GM04504 (cell line): ENCODE results near the gene ABTB2.
"Not testable (repeated sequence)": the region's sequence is repeated elsewhere in the genome, so short reads cannot be mapped to it uniquely, and the experiment has no call there.

Experiments used
- DNase-seq: peaks from one replicate; pipeline ENCODE4 v3.0.0-alpha.2; 2012; ENCODE audit warnings: low read depth

Gene ABTB2

DNA sequence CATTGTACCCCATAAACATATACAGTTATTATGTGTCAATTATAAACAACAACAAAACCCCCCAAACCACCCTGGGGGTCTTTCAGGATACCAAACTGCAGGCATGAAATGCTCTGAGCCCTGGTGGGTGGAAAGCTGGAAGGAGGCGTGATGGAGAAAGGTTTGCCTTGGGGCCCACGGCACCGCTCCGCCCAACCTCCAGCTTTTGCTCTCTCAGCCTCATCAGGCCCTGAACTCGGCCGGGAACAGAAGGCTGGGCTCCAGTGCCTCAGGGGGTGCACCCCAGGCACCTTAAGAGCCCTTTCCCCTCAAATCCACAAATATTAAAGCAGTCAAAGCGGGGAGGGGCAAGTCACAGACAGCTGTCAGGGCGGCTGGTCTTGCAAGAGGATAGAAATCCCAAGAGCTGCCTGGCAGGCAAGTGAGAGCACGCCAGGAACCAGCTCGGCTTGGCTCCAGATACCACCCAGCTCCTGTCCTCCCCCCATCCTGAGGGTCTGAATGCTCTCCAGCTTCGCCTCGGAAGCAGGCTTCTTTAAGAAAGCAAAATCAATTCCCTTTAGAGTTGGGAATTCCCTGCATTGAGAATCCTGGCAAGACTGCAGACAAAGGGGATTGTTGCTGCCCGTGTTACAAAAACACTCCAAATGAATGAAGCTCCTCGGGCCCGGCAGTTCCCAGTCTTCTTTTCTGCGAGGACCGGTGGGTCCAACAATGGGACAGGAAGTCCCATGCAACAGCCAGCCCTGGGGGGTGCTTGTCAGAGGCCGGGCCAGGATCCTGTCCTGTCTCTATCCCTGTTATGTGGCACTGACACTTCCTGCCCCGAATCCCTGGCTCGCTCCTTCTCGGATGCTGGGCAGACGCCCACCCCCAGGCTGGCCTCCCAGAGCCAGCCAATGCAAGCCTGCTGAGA, 171.6 kb downstream of the ABTB2 start:
- no peak for DNase-seq

DNA sequence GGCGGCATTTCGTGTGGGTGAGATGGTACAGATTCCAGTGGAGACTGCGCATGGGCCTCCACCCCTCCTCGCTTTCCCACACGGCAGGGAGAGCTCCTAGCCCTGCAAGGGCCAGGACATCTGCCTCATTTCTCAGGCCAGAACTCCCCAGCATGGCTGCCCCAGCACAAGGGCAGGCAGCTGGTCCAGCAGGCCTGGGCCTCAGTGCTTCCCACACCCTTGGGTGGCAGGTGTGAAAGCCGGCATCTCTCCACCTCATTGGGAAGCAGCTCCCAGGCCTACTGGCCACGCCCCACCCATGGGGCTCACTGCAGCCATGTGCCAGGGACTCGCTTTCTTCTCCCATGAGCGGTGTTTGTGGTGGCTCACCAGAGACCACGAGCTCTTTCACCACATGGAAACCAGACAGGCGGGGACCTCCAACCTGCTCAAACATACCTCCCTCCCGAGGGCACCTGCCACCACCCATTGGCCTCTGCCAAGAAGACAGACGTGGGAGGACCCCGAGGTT, 173.2 kb downstream of the ABTB2 start:
- DNase-seq: no peak

DNA sequence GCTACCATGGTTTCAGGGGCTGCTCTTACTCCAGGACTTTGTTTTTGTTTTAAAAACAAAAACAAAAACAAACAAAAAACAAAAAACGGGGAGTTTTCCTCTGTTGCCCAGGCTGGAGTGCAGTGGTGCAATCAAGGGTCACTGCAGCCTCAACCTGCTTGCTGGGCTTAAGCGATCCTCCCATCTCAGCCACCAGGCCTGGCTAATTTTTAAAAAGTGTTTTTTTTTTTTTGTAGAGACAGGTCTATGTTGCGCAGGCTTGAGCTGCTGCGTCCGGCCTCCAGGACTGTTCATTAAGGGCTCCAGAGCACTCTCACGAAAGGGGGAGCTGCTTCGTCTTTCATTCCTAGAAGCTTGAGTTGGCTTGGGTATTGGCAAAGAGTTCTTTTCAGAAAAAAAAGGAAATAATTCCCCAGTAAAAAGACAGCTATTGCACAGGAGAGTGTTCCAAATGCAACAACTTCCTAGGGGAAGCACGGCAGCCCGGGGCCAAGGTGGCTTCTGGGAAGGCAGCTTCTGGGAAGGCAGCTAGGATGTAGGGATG, 173.9 kb downstream of the ABTB2 start:
- DNase-seq: no peak

DNA sequence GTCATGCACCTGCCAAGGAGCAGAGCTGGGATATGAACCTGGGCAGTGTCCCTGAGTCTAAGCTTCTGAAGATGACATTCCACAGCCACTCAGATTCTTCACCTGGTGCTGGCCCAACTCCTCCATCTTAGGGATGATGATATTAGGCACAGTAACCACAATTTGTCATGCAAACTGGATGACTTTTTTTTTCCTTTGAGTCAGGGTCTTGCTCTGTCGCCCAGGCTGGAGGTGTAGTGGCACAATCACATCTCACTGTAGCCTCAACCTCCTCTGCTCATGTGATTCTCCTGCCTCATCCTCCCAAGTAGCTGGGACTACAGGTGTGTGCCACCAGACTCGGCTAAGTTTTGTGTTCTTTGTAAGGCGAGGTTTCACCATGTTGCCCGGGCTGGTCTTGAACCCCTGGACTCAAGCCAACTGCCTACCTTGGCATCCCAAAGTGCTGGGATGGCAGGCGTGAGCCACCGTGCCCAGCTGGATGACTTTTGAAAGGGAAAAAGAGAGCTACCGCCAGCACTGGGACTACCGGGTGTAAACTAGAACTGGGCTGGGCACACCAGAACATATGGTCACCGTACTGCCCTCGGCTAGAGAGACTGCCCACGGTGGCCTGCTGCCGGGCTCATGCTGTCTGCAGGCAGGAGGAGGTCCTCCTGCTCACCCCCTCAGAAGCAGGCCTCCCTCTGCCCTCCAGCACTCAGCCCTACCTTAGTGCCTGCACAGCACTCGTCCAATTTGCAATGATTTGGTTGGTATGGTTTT, 174.7 kb downstream of the ABTB2 start:
- DNase-seq: no peak

DNA sequence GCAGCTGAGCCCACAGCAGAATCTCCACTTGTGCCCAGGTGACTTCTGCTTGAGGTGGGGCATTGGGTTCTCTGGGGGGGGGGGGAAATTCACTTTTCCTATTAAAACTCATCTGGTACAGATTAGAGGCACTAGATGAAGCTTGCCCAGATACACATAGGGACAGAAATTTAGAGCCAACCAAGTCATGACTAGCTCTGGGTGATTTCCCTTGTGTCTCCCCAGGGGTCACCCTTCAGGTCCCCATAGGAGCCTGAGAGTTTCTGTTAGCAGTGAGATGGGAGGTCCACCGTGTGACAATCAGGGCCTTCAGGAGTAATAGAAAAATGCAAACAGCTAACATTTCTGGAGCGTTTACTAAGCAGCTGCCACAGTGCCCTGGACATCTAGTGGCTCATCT, 175.4 kb downstream of the ABTB2 start:
- no peak for DNase-seq

DNA sequence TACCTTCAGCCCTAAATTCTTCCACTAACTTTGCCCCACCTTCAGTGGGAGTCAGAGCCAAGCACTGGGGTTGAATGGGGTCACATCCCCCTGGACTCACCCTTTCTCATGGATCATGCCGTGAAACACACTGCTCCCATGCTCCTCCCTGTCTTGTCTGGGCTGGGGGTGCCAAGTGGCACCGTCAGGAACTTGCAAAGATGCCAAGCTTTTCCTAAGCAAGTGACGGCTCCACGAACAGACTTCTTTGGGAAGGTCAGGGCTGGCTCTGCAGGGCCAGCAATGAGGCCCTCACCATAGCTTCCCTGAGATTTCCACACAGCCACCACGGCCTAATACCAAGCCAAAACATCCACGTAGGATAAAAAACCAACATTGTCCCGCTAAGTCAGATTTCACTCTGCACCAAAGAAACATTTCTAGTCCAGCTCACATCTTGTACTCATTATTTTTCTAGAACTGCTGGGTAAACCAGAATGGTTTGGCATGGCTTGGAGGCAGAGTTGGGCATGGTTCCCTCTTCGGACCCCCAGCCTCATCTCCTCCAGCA, 175.9 kb downstream of the ABTB2 start:
- DNase-seq: no peak

DNA sequence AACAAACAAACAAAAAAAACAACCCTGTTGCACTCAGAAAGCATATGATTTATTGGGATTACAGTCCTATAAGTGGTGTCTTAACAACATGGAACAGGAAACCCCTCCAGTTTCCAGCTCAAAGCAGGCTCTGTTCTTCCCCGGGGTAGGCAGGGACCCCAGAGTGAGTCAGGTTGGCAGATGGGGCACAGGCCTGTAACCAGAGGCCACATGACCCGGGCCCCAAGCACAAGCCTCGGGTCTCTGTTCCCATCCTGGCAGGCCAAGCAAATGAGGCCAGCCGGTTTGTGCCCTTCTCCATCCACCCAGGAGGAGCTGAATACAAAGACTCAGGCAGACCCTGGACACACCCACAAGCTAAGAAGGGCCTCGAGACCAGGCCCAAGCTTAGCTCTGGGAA, 176.6 kb downstream of the ABTB2 start:
- DNase-seq: no peak

DNA sequence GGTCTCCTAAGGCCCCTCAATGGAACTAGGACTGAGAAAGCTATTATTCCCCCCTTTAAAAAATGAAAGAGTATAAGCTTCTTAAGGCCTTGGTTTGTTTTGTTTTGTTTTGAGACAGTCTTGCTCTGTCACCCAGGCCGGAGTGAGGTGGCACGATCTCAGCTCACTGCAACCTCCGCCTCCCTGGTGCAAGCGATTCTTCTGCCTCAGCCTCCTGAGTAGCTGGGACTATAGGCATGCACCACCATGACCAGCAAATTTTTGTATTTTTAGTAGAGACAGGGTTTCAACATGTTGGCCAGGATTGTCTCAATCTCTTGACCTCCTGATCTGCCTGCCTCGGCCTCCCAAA, 177.0 kb downstream of the ABTB2 start:
- DNase-seq: not testable (repeated sequence)

DNA sequence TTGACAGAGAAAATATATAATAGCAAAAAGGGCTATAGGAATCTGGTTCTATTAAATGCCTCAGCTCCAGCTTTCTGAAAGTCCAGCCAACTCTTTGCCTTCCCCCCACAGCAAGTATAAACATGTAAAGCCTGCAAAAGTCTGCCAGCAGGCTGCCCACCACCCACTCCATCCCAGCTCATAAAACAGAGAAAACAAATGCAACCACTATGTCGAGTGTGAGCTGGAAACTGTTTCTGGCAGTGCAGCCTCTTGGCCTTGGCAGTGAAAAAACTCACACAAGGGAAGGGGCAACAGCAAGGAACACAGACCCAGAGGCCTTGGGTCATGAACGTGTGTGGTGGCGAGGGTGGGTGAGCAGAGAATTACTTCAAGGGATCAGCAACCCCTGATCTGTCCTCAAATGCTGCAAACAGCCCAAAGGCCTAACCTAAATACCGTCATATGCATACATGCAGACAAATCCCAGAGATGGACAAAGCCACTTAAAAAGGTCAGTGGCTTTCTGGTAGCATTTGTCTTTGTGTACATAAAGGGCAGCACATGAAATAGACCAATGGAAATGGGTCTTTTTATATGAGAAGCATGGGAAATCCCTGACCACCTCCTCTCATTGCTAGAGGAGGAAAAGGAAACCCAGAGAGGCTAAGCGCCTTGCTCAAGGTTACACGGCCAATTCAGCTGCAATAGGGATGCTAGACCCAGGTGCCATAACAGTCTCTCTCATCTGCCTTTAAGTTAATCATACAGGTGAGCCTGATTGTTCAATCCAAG, 177.6 kb downstream of the ABTB2 start:
- no peak for DNase-seq

DNA sequence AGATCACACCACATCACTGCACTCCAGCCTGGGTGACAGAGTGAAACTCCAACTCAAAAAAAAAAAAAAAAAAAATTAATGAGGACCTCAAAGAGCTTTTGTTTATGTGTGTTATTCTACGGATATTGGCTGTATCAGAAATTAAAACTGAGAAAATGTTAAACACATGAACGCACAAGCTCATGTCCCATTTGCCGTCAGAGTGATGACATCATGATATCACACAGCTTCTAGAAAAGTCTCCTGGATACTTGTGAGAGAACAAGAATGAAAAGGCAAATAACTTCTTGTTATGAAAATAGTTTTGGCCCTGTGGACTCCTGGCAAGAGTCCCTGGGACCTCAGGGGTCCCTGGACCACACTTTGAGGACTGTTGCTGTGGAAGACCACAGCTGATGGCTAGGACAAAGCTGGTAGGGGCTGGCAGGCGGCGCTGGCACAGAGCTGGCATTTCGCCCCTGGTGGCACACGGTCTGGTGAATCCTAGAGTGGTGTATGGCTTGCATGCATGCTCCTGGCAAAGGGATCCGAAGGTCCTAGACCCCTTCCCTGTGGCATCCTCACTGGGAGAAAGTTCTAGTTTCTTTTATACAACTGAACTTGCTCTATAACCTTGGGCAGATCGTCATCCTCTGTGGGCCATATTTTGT, 178.7 kb downstream of the ABTB2 start:
- no peak for DNase-seq

DNA sequence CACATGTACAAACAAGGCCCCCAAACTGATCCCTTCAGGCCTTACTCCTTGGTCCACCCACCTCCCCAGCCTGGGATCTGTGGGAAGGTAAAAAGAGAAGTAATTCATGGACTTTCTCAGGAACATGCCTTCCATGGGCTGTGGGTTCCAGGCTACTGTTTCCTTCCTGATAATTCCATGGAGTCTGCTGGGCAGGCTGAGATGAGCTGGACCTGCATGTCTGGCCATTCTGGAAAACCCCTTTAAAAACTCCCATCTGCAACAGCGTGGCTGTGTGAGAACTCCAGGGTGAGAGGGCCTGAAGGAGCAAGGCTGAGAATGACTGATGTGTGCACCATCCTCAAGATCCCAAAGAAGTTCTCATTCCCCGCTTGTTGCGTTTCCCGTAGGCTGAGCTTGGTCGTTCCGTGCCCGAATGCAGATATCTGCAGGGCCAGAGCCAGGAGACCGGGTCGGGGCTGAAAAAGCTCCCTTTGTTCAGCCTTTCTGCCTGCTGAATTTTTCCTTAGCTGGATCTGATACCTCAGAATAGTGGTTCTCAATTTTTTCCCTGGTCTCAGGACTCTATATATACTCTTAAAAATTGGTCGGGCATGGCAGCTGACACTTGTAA, 179.5 kb downstream of the ABTB2 start:
- DNase-seq: no peak

DNA sequence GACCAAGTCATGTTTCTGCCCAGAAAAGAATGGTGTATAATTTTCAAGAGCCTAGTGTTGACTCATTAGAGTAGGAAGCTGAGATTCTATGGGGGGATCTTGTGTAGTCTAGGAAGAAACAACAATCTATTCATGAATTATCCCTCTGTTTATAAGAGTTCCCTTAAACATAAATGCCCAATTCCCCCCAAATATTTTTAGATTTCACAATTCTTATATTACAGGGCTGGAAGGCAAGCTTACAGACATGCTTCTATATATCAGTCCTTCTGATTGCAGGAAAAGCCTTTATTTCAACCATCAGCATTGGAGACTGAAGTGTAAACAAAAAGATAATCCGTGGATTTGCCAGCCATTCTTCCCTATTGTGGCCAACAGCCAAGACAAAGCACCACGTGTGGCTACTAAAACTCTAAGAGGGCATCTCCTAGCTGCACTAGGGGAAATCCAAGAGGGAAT, 181.0 kb downstream of the ABTB2 start:
- DNase-seq: no peak

DNA sequence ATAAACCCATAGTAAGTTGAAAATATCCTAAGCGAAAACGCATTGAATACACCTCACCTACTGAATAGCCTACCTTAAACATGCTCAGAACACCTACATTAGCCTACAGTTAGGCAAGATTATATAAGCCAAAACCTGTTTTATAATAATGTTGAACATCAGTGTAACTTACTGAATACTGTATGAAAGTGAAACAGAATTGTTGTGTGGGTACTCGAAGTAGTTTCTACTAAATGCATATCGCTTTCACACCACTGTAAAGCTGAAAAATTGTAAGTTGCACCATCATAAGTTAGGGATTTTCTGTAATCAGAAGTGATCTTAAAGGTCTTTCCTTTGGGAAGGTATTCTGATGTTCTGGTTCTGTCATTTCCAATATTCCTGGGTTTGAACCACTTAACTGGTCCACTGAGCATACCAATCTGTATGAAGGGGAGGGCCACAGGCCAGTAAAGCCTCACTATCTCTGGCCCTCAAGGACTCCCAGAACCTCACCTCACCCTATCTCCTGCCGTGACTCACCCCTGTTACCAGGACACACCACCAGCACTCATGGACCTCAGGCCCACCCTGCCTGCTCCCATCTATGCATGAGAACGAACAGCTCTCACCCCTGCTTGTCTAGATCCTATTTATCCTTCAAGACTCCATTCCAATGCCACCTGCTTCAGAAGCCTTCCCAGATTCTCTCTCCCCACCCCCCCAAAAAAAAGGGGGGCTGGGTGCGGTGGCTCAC, 182.4 kb downstream of the ABTB2 start:
- no peak for DNase-seq

DNA sequence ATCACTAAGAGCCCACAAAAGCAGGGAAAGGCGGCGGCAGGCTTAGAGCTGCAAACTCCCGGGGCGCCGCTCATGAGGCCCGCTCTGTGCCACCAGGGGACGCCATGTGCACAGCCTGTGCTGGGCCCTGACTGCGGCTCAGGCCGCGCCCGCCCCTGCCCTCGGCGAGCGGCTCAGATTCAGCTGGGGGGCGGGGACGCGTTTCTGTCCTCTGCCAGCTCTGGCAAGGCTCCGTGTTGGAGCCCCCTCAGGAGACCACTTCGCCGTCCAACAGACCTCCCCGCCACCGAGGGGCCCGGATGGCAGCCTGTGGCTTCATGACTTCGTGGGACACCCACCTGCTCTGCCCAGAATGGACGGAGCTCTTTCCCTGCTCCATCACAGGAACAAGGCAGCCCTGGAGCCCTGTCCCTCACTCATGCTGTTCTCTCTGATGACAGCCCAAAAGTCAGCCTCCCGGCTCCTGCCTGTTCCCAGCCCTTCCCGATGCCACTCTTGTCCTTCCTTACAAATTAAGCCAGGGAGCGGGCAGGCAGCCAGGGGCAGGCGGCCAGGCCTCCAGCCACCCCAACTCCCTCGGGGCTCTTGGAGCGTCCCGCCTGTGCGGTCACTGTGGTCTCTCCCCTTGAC, 183.3 kb downstream of the ABTB2 start:
- peak; percentile 31 for DNase-seq

DNA sequence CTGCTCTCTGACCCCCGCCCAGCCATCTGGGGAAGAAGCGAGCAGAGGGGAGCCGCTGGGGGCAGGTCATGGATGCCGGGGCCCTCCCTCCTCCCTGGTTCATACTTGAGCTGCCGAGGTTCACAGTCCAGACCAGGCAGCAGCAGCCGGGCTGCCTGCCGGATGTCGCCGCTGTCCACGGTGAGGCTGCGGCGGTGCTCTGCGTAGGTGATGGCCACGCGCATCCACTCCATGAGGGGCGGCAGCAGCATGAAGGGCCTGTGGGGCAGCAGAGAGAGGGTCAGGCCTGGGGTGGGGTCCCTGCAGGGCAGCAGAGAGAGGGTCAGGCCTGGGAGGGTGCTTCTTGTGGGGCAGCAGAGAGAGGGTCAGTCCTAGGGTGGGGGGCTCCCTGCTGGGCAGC, 184.8 kb downstream of the ABTB2 start:
- no peak for DNase-seq

DNA sequence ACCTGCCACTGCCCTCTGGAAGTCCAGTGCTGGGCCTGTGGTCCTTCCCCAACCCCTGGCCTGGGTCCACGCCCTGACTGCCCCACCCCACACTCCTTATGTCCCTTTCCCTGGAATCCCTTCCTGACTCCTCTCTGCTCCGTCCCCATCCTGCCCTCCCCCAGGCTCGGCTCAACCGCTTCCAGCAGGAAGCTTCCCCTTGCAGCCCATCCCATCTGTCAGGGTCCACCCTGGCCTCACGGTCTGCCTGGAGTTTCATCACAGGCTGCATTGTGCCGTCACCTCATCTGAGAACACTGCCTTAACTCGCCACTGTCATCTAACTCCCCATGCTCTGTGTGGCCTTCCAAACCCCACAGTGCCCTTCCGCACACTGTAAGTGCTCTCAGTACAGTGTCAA, 188.1 kb downstream of the ABTB2 start:
- no peak for DNase-seq

DNA sequence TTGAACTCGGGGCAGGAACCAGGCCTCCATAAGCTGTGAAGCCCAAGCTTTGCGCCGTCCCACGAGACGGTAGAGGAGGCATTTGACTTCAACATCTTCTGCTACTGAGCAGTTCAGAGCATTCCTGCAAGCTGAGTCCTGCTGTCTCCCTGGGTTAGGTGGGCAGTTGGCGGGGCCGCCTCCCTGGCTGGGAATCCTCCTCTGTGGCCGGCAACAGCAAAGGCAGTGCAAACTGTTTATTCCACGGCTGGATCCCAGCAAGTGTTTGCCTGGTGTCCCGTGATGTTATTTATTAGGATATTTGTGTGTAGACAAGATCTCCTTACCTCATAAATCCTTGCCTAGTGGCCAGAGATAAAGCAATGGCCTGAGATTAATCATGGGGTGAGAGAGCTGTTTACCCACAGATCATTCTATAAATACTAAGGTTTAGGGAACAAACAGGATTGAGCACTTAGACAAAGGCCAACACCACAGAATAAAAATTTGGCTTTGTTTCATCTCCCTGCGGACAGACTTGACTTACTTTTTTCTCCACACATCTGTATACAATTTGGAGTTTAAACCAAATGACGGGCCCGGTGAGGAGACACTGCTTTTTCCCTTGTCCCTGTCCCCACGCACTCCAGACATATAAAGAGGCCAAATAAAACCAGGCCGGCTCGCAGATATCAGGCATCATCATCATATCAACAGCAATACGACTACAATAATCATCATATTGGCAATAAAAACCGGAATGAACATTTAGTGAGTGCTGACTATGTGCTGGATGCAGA, 189.0 kb downstream of the ABTB2 start:
- no peak for DNase-seq

DNA sequence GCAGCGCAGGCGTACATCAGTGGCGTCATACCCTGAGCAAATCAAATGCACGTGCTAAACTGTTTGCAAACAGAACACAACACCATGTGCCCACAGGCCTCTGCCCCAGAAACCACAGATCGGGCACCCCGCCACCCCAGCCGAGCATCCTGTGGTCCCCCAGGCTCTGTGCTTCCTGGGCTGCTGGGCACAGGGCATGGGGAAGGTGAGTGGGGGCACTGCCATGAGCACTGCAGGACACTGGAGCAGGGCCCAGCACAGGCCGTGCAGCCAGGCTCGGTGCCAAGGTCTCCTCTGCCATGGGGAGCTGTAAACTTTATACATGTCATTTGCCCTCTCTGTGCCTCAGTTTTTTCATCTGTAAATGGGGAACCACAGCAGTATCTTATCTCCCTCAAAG, 189.8 kb downstream of the ABTB2 start:
- DNase-seq: no peak
